GM12874 (cell line): ENCODE data around the gene CXCL10.

Experiments
- TF ChIP-seq, protein P1 (sequence below): IDR thresholded peaks from 2 replicates; pipeline ENCODE4 v1.5.1; 2011; ENCODE audit warnings: low read depth, mild to moderate bottlenecking, control low read depth, low read length, moderate library complexity; ENCODE audit not compliant: insufficient read depth

The CXCL10 gene

GRCh38 chr4:76016393-76016792 is 6.9 kb downstream of the CXCL10 start:
- TF ChIP-seq, protein P1, sequence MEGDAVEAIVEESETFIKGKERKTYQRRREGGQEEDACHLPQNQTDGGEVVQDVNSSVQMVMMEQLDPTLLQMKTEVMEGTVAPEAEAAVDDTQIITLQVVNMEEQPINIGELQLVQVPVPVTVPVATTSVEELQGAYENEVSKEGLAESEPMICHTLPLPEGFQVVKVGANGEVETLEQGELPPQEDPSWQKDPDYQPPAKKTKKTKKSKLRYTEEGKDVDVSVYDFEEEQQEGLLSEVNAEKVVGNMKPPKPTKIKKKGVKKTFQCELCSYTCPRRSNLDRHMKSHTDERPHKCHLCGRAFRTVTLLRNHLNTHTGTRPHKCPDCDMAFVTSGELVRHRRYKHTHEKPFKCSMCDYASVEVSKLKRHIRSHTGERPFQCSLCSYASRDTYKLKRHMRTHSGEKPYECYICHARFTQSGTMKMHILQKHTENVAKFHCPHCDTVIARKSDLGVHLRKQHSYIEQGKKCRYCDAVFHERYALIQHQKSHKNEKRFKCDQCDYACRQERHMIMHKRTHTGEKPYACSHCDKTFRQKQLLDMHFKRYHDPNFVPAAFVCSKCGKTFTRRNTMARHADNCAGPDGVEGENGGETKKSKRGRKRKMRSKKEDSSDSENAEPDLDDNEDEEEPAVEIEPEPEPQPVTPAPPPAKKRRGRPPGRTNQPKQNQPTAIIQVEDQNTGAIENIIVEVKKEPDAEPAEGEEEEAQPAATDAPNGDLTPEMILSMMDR = no peak

GRCh38 chr4:76013540-76013939 is 9.8 kb downstream of the CXCL10 start:
- TF ChIP-seq, protein P1 = no peak

GRCh38 chr4:76012388-76012801 is 10.9 kb downstream of the CXCL10 start:
- TF ChIP-seq, protein P1 = no peak

GRCh38 chr4:76011700-76012387 is 11.5 kb downstream of the CXCL10 start:
- TF ChIP-seq, protein P1 = no peak

GRCh38 chr4:76011018-76011670 is 12.2 kb downstream of the CXCL10 start:
- TF ChIP-seq, protein P1 = no peak

DNA sequence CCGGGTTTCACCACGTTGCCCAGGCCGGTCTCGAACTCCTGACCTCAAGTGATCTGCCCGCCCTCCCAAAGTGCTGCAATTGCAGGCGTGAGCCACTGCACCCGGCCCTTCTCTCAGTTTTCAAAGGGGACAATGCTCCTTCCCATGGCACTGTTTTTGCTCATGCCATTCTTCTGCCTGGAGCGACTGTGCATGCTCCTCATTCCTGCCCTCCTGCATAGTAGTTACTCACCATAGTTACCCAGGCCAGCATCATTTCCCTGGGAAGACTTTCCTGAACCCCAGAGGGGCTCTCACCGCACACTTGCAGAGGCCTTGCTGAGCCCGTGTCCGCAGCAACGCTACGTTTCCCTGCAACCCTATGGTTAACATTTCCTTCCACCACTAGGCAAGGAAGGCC is 12.7 kb downstream of the CXCL10 start:
- TF ChIP-seq, protein P1 = no peak

- TF ChIP-seq, protein P1 = no peak
Observed at GRCh38 chr4:76009311-76009710, 14.0 kb downstream of the CXCL10 start.
